OCI-LY3 (cell line): ENCODE data around the gene PRR12.

ENCODE experiments used
- H2AFZ ChIP-seq: fragments of 200-600, 300-600 bp; shearing (Covaris generic); 2 replicates; pipeline ENCODE4 v1.6.0; 2014; ENCODE audit warnings: antibody characterized with exemption, low read depth, low read length
- H3K27ac ChIP-seq: fragments of 200-600, 300-600 bp; sonication (generic); 2 replicates; pipeline ENCODE4 v1.5.1; 2014; ENCODE audit warnings: mild to moderate bottlenecking, low read length, moderate library complexity, mixed read lengths
- H3K27me3 ChIP-seq: fragments of 200-600, 300-600 bp; sonication (generic); 2 replicates; pipeline ENCODE4 v1.6.1; 2014; ENCODE audit warnings: low read depth, low read length, mixed read lengths
- H3K36me3 ChIP-seq: fragments of 200-600, 300-600 bp; sonication (generic); replicated peaks from 2 replicates; pipeline ENCODE3; 2014; ENCODE audit warnings: low read depth, low read length, mixed read lengths
- H3K4me1 ChIP-seq: fragments of 300-600, 200-600 bp; sonication (generic); 2 replicates; pipeline ENCODE4 v1.6.1; 2014; ENCODE audit warnings: low read length, mixed read lengths
- H3K4me2 ChIP-seq: fragments of 200-600, 300-600 bp; sonication (generic); 2 replicates; pipeline ENCODE4 v1.6.1; 2014; ENCODE audit warnings: low read length, mixed read lengths
- H3K4me3 ChIP-seq: fragments of 300-600, 200-600 bp; sonication (generic); 2 replicates; pipeline ENCODE4 v1.5.1; 2014; ENCODE audit warnings: antibody characterized with exemption, mild to moderate bottlenecking, low read length, moderate library complexity
- H3K79me2 ChIP-seq: fragments of 300-600, 200-600 bp; shearing (Covaris generic); 2 replicates; pipeline ENCODE4 v1.6.1; 2014; ENCODE audit warnings: mild to moderate bottlenecking, low read length, mixed read lengths
- H3K9ac ChIP-seq: fragments of 300-600, 200-600 bp; shearing (Covaris generic); 2 replicates; pipeline ENCODE4 v1.6.0; 2014; ENCODE audit warnings: mild to moderate bottlenecking, low read length, moderate library complexity
- H3K9me3 ChIP-seq: fragments of 200-600, 300-600 bp; shearing (Covaris generic); 2 replicates; pipeline ENCODE4 v1.6.1; 2014; ENCODE audit warnings: low read length, mixed read lengths; ENCODE audit not compliant: insufficient read depth
- H4K20me1 ChIP-seq: fragments of 200-600, 300-600 bp; sonication (generic); 2 replicates; pipeline ENCODE4 v1.6.1; 2016; ENCODE audit warnings: low read length, mixed read lengths; ENCODE audit not compliant: insufficient read depth
- EZH2phosphoT487 ChIP-seq: fragments of 200-600 bp; shearing (Covaris generic); IDR thresholded peaks from 2 replicates; pipeline ENCODE4 v1.6.1; 2018; ENCODE audit warnings: antibody characterized with exemption, mixed run types, low read depth
- TF ChIP-seq, protein P1 (sequence below): fragments of 200-600, 300-600 bp; sonication (generic); IDR thresholded peaks from 2 replicates; pipeline ENCODE4 v1.5.1; 2014; ENCODE audit warnings: antibody characterized with exemption, low read length, low read depth

The PRR12 gene

DNA sequence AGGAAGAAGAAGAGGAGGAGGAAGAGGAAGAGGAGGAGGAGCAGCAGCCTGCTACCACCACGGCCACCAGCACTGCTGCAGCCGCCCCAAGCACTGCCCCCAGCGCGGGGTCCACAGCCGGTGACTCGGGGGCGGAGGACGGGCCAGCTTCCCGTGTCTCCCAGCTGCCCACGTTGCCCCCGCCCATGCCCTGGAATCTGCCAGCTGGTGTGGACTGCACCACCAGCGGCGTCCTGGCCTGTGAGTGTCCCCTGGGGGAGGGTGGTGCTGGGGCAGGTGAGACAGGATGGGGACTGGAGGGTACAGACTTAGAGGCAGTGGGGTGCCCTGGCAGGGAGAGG, 62.5 kb downstream of the PRR12 start:
- Histone ChIP-seq H4K20me1 (0 out of 2 replicates have a peak, but pooled peaks cover 8% of the 10 kb centered on the region), H3K36me3 (peaks cover 66% of the 10 kb centered on the region)

DNA sequence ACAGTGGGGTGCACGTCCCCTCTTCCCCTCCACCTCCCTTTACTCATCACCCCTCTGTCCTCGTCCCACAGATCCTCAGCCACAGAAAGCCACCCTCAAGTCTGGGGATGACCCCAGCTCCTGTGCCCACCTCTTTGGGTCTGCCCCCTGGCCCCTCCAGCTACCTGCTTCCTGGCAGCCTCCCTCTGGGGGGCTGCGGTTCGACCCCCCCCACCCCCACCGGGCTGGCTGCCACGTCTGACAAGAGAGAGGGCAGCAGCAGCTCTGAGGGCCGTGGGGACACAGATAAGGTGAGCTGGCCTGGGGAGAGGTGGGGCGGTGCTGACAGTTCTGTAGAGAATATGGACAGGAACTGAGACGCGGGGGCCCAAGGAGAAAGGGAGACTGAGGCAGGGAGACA, 63.6 kb downstream of the PRR12 start:
- no peaks in the 10 kb centered on the region for H3K4me1 ChIP-seq
- H3K4me3 ChIP-seq = no peak overlapping the region
- peaks cover 4% of the 10 kb centered on the region; the same call in 1 of the 2 replicates for H3K79me2 ChIP-seq
- no peak overlapping the region for H3K27ac ChIP-seq
- H3K9ac ChIP-seq = no peak overlapping the region
- H3K27me3 ChIP-seq = no peaks in the 10 kb centered on the region
- no peaks in the 10 kb centered on the region for H3K9me3 ChIP-seq
- H3K36me3 ChIP-seq = peaks cover 76% of the 10 kb centered on the region
- TF ChIP-seq, protein P1, sequence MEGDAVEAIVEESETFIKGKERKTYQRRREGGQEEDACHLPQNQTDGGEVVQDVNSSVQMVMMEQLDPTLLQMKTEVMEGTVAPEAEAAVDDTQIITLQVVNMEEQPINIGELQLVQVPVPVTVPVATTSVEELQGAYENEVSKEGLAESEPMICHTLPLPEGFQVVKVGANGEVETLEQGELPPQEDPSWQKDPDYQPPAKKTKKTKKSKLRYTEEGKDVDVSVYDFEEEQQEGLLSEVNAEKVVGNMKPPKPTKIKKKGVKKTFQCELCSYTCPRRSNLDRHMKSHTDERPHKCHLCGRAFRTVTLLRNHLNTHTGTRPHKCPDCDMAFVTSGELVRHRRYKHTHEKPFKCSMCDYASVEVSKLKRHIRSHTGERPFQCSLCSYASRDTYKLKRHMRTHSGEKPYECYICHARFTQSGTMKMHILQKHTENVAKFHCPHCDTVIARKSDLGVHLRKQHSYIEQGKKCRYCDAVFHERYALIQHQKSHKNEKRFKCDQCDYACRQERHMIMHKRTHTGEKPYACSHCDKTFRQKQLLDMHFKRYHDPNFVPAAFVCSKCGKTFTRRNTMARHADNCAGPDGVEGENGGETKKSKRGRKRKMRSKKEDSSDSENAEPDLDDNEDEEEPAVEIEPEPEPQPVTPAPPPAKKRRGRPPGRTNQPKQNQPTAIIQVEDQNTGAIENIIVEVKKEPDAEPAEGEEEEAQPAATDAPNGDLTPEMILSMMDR = no peak
- TF ChIP-seq EZH2phosphoT487 = no peak
- H2AFZ ChIP-seq = no peak overlapping the region
- no peak overlapping the region for H3K4me2 ChIP-seq
- 0 out of 2 replicates have a peak, but pooled peaks cover 8% of the 10 kb centered on the region for H4K20me1 ChIP-seq

More for the DNA sequence above, 62.5 kb downstream of the PRR12 start:
- TF ChIP-seq, protein P1 = no peak
- TF ChIP-seq EZH2phosphoT487 = no peak
- Histone ChIP-seq H3K4me2 (no peak overlapping the region), H2AFZ (no peak overlapping the region), H3K9ac (no peak overlapping the region), H3K27ac (no peak overlapping the region), H3K27me3 (no peaks in the 10 kb centered on the region), H3K4me3 (no peak overlapping the region), H3K4me1 (no peaks in the 10 kb centered on the region), H3K79me2 (peaks cover 4% of the 10 kb centered on the region; the same call in 1 of the 2 replicates), H3K9me3 (no peaks in the 10 kb centered on the region)

DNA sequence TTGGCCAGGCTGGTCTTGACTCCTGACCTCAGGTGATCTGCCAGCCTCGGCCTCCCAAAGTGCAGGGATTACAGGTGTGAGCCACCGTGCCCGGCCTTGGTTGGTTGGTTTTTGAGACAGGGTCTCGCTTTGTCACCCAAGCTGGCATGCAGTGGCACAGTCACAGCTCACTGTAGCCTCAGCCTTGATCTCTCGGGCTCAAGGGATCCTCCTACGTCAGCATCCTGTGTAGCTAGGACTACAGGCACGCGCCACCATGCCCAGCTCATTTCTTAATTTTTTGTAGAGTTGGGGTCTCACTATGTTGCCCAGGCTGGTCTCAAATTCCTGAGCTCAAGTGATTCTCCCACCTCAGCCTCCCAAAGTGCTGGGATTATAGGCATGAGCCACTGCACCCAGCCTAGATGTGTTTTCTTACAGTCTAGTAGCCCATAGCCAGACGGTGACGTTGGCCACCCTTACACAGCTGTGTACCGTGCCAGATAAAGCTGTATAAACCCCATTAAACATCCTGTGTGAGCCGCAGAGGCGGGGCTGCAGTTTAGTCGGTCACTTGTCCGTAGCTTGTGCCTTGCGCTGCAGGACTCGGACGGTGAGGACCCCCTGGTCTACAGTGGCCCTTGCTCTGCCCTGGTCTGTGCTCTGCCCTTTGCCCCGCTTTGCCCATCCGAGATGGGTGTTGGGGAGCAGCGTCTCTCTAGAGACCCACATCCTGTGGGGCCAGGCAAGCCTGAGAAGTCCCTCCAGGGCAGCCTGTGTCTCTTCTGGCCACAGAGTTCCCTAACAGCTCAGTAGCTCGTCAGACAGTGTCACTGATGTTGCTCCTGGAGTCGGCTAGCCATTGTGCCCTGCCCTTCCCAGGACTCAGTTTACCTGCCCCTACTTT, 64.8 kb downstream of the PRR12 start:
- Histone ChIP-seq H3K9ac (no peak overlapping the region), H3K27ac (no peak overlapping the region), H4K20me1 (no peaks in the 10 kb centered on the region), H3K27me3 (no peaks in the 10 kb centered on the region), H3K4me2 (no peak overlapping the region), H3K36me3 (peaks cover 77% of the 10 kb centered on the region), H2AFZ (no peak overlapping the region), H3K4me1 (no peaks in the 10 kb centered on the region), H3K79me2 (no peaks in the 10 kb centered on the region), H3K9me3 (no peaks in the 10 kb centered on the region), H3K4me3 (no peak overlapping the region)
- no peak for TF ChIP-seq EZH2phosphoT487
- TF ChIP-seq, protein P1 = no peak

DNA sequence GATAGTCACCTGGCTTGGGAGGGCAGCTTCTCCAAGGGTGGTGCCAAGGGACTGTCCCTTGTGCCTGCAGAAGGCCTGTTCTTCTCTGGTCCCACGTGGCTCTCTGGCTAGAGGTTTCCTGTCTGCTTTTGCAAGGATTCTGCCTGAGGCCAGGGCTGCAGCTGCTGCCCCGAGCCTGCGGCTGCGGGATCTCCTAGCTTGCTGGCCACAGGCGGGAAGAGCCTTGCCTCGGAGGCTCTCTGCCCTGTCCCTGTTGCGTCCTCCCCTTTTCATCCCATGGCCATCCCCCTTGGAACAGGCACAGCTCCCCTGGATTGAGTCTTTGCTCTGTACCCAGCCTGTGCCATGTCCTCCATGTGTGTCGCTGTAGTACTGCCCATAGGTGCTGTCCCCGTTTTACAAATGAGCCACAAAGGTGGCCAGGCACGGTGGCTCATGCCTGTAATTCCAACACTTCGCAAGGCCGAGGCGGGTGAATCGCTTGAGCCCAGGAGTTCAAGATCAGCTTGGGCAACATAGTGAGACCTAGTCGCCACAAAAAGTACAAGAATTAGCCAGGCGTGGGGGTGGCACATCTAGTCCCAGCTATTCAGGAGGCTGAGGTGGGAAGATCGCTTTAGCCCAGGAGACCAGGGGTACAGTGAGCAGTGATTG, 65.6 kb downstream of the PRR12 start:
- no peak for TF ChIP-seq EZH2phosphoT487
- TF ChIP-seq, protein P1 = no peak
- H3K9ac ChIP-seq = no peak overlapping the region
- no peak overlapping the region for H3K4me3 ChIP-seq
- no peaks in the 10 kb centered on the region for H3K9me3 ChIP-seq
- no peaks in the 10 kb centered on the region for H3K4me1 ChIP-seq
- peaks cover 78% of the 10 kb centered on the region for H3K36me3 ChIP-seq
- no peak overlapping the region for H2AFZ ChIP-seq
- no peaks in the 10 kb centered on the region for H3K79me2 ChIP-seq
- no peak overlapping the region for H3K27ac ChIP-seq
- no peaks in the 10 kb centered on the region for H3K27me3 ChIP-seq
- no peak overlapping the region for H3K4me2 ChIP-seq
- 0 out of 2 replicates have a peak, but pooled peaks cover 3% of the 10 kb centered on the region for H4K20me1 ChIP-seq
